Glomerular visceral epithelial cell (primary cell): ENCODE measurements around the gene KRT34.
"Not testable (repeated sequence)": the region's sequence is repeated elsewhere in the genome, so short reads cannot be mapped to it uniquely, and the experiment has no call there.

ENCODE experiments used
- DNase-seq: peaks from one replicate; pipeline ENCODE4 v3.0.0-alpha.2; 2016; ENCODE audit errors: extremely low spot score

KRT34 gene

DNA sequence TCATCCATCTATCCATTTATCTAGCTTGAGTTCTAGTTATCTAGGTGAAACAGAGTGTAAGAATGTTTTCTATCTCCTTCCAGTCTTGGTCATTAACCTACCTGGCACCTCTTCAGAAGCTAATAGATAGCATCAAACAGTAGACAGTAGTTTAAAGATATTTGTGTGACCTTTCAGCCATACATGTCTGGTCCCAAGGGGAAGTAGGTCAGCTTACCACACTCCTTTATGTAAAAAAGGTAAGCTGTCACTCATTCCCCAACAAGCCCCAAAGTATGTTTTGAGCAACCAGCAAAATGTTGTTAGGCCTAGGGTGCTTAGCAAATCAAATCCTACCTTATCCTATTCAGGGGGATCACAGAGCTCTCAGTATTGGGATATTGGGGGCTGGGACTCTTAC lies 16.0 kb downstream of the KRT34 start:
- no peak for DNase-seq

DNA sequence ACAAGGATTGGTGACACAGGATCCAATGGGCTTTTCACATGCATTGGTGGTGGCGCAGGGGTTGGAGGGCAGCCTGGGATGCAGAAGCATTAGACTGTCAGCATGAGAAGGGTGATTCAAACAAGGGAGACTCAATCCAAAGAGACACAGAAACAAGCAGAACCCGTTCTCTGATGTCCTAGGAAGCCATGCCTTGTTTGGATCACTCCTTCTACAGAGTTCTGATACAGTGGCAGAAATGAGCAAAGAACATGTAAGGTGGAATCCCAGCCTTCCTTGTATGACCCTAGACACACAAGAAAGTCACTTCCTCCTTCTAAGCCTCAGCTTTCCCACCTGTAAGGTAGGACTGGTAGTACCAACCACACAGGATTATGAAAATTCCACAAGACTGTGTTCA lies 18.2 kb downstream of the KRT34 start:
- no peak for DNase-seq

DNA sequence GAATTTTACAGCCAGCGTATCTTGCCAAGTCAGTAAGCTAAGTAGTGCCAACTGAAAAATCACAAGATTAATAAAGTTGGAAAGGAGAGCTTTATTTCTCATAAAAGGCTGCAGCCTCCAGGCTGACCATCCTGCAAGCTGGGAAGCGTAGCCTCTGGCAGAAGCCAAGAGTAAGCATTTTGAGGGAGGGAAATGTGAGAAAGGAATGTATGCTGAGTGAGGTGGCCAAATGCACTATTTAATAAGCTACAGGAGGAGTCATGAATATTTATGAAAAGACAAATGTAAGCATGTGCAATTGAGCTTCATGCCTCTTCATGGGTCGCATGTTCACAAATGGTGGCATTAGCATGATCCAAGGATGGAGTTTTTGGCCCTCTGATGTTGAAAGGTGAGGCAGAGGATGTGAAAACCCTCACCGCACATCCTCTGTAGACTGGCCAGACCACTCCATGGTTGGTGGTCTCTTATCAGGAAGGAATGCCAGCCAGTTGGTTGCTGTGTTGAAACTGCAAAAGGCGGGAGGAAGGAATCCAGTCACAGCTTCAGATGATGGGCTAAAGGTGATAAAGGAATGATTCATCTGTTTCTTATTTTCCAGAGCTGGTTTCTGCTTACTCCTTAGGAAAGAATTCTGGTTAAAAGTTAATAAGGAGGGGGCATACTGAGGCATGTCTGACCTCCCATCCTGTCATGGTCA lies 21.7 kb downstream of the KRT34 start:
- DNase-seq, result peak; percentile 79

DNA sequence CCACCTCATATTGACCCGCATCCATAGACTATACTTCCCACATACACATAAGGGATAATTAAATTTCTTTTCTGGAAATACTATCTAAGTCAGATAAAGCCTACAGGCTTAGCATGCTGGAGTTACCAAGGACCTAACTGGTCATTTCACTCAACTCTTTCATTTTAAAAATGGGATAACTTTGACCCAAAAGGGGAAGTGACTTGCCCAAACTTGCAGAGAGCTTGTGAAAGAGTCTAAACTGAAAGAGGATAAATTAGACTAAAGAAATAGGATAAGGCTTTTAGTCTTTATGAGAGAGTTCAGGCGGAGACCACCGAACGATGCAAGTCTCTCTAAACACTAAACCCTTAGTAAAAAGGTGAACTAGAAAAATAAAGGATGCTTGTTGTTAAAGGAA lies 27.6 kb downstream of the KRT34 start:
- DNase-seq, result no peak

DNA sequence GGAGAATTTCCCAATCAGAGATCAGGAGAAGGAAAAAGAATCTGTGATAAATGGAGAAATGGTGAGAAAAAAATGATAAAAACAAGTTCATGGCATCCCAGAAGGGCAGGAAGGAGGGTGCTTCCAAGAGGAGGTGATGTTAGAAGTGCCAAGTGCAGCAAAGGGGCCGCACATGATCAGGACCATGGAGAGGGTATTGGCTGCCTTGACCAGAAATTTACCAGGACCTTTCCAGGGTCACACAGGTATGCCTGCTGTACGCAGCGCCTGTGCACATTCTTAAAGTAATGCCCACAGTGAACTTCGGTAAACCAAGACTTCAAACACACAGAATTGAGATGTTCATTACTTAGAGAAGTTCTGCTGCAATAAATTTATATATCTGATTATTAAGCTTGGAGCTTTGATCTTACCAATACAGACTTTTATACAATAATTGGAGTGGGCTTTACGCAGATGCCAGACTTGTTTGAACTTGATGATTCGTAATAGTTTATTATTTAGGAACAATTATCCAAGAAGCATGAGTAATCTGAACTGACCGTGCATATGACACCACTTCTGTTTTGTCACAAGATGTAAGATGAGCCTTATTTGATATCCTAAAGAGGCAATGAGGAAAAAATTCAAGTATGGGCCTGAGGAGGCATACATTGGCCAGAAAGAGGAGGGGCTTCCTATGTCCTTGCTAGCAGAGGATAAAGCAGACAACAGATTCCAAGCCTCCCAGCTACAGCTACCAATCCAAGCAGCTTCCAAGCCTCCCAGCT lies 29.3 kb downstream of the KRT34 start:
- no peak for DNase-seq

DNA sequence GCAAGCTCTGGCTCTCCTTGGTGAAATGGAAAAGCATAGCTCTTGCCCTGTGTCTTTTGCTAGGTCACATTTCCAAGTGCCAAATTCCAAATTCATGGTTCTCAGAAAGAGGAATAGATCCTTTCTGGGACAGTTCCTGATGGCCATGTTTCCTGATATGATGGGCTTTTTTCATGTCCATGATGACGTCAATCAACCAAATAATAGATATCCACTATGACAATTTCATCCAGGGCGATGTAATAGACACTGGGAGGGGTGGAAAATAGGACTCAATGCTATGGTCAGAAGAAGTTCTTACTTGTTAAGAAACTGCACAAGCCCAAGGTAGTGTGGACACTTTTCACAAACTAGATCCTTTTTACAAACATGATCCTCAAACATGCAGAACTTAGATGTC lies 30.9 kb downstream of the KRT34 start:
- no peak for DNase-seq

DNA sequence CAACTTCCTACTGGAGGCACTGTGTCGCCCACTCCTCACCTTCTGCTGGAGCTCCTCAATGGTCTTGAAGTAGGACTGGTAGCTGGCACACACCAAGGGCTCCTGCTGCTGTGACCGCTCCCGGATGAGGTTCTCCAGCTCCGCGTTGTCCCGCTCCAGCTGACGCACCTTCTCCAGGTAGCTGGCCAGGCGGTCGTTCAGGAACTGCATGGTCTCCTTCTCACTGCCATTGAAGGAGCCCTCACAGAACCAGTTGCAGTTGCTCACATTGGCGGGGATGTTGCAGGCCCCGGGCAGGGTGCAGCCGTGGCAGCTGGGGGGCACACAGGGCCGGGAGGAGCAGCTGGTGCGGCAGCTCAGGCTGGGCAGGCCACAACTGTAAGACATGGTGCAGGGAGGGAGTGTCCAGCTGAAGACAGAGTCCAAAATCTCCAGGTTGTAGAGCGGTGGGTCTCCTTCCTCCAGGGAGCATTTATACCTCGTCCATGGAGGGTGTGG lies 31.7 kb downstream of the KRT34 start, which contains the start of gene KRT33A:
Gene KRT33A (minus strand): TSS at position 448 of the 498 bp plus-strand sequence. CDS start 61 bp downstream, at position 387.
- DNase-seq, result not testable (repeated sequence)

DNA sequence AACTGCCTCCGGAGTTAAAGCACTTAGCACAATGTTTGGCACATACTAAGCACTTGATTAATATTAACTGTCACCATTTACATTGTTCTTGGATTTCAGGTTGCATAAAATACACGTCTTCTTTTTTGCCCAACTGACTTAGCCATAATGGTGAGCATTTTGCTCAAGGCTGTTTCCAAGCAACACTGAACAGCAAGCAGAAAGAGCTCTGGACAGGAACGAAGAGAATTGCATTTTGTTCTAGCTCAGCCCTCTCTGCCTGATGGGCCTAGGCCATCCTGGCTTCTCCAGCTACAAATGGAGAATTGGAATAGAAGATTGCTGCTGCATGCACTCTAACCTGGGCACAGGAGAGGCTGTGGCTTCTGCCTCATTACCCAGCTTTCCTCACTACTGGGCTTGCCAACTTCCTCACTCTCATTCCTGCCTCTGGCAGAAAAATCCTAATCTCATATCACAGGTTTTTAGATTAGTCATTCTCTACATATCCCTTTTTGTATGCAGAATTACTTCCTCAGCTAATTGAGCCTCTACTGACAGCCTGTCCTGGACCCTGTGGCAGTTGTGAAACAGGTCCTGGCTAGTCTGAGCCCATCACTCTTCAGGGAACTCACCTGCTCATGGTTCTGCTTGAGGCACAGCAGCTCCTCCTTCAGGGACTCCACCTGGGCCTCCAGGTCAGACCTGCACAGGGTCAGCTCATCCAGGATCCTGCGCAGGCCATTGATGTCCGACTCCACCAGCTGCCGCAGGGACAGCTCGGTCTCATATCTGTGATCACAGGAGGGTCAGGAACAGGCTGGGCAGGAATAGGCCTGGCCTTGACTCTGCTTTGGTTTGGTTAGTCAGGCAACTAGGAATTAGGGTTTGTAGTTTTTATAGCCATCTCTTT lies 34.0 kb downstream of the KRT34 start:
- DNase-seq, result no peak

DNA sequence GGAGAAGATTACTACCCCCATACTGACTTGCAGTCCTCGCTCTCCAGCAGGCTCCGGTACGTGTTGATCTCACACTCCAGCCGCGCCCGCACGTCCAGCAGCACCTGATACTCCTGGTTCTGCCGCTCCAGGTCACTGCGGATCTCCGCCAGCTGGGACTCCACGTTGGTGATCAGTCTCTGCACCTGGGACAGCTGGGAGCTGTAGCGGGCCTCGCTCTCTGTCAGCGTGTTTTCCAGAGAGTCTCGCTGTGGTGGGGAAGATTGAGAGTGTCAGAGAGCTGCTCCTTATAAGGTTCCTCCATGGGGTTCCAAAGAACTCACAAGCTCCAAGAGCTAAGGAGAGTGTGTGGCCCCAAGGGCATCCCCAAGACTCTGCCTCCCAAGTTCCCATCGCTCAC lies 35.7 kb downstream of the KRT34 start:
- DNase-seq, result not testable (repeated sequence)

DNA sequence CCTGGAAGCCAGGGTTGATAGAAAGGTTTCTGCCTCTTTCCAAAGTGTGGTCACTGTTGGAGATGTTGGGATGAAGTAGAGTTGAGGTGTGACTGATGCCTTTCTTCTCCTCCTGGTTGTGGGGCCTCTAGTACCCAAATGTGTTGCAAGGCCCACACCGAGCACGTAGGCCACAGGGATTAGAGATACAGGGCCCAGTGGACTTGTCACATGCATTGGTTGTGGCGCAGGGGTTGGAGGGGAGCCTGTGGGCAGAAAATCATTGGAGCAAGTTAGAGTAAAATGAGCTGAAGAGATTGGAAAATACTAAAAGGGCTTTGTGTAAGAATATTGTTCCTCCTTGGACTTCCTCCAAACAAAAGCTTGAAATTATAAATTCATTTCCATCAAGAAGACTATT lies 36.1 kb downstream of the KRT34 start:
- no peak for DNase-seq

DNA sequence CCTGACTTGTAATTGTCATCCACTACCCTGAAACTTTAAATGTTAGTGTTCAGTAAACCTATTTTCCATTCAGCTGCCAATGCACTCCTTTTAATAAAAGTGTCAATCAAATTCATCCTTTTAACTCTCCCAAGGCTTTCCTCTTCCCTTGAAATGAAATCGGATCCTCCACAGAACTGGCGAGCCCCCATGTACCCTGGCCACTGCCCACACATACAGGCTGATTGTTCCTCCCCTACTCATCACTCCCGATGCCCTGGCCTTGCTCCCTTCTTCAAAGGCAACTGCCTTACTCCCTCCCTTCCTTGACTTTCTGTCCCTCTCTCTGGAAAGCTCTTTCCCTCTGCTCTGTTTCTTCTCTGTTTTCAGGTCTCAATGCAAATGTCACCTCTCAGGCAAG lies 39.1 kb downstream of the KRT34 start:
- no peak for DNase-seq

DNA sequence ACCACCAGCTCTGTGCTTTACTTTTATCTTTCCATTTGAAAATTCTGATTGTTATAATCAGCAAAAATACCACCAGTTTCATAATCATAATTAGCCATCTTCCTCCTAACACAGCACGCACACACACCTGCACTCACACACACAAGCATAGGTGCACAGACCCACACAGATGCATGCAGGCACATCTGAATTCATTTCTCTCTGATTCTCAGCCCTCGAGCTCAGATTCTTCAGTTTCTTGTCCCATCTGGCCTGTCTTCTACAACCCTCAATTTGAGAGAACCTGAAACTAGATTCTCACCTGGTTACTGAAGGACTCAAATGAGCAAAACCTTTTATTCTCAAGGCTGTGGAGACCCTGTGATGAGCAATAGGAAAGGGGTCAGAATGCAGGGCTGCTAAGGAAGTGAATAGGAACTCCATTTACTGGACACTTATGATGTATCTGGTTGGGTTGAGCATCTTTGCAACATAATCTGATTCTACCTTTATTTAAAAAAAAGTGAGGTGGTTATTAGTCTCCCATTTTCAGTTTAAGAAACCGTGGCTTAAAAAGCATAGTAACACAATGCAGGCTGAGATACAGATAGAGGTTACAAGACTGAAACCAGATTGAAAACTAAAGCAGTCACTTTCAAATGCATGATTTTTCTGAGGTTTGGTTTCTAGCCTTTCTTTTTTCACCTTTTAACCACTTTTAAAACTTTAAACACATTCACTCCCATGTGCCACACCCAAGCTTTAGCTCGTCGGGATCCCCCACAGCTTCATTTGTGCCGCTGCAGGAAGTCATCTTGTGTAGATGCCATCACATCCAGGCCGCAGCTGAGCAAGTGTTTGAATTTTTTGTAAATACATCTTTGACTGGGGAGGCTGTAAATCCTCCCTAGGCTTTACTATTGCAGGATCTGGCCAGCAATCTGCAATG lies 40.9 kb downstream of the KRT34 start:
- no peak for DNase-seq

DNA sequence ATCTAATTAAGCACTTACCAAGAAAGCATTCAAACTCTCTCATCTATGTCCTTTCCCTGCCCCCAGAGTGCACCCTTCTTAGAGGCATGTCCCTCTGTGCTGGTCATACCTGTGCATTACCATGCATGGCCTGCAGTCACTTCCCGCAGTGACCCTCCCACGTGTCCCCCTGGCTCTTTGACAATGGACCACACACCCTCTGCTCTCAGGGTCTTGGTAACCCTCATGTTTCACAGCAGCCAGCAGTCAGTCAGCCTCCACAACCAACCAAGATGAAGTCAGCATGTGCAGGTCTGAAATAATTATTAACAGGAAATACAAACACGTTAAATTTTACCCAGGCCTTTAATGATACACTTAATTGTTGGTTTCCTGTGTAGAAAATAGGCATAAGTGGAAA lies 41.6 kb downstream of the KRT34 start:
- peak; percentile 16 for DNase-seq

DNA sequence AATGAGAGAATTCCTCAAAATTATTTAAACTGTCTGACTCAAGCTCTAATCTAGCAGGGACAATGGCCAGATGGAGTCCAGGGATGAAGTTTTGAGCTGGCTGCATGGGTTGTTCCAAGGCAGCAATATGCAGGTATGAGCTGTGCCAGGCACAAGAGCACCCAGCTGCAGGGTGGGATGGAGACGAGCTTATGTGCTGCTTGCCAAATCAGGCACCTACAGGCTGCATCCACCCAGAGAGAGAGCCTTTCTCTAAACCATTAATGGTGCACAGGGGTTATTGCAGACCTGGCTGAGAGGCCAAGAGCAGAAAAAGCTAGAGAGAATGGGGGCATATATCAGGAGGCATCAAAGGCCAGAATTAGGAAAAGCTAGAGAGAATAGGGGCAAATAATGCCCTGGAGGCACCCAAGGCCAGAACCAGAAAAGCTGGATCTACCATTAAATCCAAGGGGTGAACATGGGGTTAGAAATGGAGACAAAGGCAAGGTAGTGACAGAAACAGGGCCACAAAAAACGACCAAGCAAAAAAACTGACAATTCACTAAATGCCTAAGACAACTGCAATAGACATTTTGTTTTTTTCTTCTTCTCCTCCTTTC lies 42.4 kb downstream of the KRT34 start:
- no peak for DNase-seq

DNA sequence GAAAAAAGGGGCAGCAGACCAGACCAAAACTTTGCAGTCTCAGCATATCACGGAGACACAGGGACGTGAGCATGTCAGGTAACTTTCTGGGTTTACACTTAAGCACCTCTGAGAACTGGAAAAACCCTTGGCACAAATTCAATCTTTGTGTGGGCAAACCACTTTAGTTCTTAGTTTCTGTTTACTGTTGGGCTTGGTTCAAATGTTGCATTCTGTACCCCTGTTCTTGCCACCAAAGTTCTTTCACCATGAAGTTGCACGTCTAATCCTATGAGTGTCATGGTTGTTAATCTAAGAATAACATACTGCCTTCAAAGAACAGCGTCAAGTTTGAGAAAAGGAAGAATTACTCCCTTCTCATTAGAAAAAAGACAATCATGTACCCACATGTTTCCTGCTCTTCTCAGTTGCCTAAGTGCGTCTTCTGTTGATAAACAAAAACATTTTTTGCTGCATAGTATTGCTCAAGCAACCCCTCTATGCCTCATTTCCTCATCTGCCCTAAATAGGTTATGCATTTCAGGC lies 43.1 kb downstream of the KRT34 start:
- peak; percentile 17 for DNase-seq

DNA sequence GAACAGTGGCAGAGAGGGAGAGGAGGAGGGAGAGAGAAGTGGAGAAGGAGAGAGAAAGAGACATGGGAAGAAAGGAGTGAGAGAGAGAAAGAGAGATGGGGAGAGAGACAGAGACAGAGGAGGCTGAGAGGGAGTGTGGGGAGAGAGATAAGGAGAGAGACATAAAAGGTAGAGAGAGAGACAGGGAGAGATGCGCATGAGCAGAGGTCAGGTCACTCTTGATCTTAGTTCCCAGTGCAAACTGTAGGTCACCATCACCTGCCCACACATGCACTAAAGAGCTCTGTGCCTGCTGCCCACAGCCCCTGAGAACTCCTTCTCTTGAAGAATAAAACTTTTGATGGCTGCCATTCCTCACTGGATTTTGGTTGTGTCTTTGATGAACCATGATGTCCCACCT lies 46.4 kb downstream of the KRT34 start:
- no peak for DNase-seq

DNA sequence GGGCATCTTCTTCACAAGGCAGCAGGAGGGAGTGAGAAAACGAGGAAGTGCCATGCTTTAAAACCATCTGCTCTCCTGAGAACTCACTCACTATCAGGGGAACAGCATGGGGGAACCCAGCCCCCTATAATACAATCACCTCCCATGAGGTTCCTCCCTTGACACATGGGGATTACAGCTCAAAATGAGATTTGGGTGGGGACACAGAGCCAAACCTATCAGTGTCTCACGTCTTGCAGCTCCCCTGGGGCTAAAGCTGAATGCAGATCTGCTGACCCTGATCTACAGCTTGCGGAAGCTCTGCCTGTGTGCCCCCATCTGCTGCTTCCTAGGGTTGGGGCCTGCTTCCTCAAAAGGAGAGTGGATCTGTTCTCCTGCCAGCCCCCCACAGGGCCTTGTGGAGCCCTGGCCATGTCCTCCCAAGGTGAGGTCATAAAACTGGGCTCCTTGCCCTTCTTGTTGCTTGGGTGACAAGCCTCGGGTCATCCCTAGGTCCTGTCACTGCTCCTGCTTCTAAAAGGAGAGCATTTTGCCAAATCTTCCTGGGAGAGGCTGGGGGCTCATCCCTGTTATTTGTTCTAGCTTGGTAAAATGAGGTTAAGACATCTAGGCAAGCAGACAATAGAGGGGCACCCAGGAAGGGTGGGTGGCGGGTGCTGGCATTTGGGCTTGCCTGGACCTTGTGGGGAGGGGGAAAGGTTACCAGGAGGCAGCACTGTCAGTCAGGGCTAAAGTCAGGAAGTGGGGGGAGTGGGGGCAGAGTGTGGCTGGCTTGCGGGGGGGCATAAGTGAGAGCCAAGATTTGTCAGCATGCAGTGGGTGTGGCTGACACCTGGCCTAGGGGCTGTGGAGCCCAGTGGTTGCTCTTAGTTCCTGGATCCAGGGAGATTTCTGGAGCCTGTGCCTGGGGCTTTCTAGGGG lies 47.5 kb downstream of the KRT34 start:
- no peak for DNase-seq

DNA sequence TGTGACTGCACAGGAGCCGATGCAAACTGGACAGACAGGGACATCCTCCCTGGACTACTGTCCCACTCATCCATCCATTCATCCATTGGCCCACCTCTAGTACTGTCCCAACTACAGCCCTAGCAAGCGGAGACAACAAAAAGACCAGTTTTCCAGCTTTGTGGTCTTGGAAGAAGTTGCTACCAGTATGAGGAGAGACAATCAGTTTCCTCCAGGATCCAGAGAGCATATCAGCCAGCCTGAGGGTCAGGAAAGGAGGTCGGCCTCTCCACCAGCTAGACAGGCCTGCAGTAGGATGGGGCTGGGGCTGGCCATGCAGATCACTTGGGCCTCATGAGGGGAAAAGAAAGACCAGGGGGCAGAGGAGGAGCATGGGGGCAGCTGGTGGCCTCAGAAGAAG lies 48.3 kb downstream of the KRT34 start:
- DNase-seq, result no peak

DNA sequence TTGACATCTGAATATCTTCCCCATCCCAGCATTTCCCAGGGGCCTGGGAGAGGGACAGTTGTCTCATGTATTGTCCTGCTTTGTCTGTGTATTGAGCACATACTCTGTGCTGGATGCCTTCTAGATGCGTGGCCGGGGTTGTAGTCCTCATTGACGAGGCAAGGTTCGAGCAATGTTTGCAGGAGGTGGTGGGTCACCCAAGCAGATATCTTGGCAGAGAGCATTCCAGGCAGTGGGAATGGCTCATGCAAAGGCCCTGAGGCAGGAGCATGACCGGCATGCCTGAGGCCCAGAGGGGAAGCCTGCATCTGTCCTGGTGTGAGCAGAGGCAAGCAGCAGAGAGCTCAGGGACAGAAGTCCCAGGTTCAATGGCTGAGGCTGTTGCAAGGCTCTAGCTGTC lies 49.0 kb downstream of the KRT34 start:
- no peak for DNase-seq
